GM12878 (cell line): ENCODE measurements around the gene CLASRP. TPM values are rescaled to one million over a fixed set of nuclear protein-coding genes. Genes with fewer than 3 reads are reported as not detected.
A peak's percentile ranks its signal among the peaks of the same experiment; 100 is the strongest.

ENCODE experiments used
- ATAC-seq: fragments of 200-7000 bp; cut with Tn5 transposase; 3 replicates; pipeline ENCODE4 v1.9.1; 2020; ENCODE audit warnings: mild to moderate bottlenecking, moderate library complexity
- BruUV-seq: library from RNA; stranded (reverse); fragments of 400-500 nt; replicated peaks from 2 replicates; lab custom pipeline; 2021; lab: Mats Ljungman, UMichigan
- CTCF ChIA-PET: fragments of 300-600 bp; sonication (Branson Sonifier 250); formaldehyde crosslinking; extraction: SDS; loops from one replicate; lab custom pipeline; 2021; ENCODE audit warnings: inconsistent platforms; lab: Yijun Ruan, JAX
- POLR2A ChIA-PET: fragments of 350-600 bp; formaldehyde crosslinking; extraction: SDS; loops from one replicate; lab custom pipeline; 2021; ENCODE audit warnings: inconsistent platforms; lab: Charles Lee
- RAD21 ChIA-PET: fragments of 300-600 bp; sonication (Branson Sonifier 250); formaldehyde crosslinking; loops from one replicate; lab custom pipeline; 2023; ENCODE audit warnings: antibody characterized with exemption; ENCODE audit not compliant: unreplicated experiment; lab: Charles Lee
- SMC1A ChIA-PET: fragments of 300-600 bp; sonication (Branson Sonifier 250); formaldehyde crosslinking; loops from one replicate; lab custom pipeline; 2023; ENCODE audit not compliant: unreplicated experiment, uncharacterized antibody; lab: Charles Lee
- DNase-seq: peaks from one replicate; pipeline ENCODE4 v3.0.0-alpha.2; 2011; ENCODE audit warnings: low read depth, low spot score
- FAIRE-seq: peaks from 3 replicates; lab custom pipeline; 2011; peaks lifted over from hg19 to GRCh38; lab: Jason Lieb, UNC
- H2AFZ ChIP-seq: 2 replicates; pipeline ENCODE4 v1.6.0; 2011; ENCODE audit warnings: low read depth, low read length, control low read depth; ENCODE audit not compliant: control insufficient read depth
- H3K27ac ChIP-seq: 2 replicates; pipeline ENCODE4 v1.5.1; 2011; ENCODE audit warnings: control low read depth; ENCODE audit not compliant: control insufficient read depth, insufficient read depth
- H3K27me3 ChIP-seq, 2 experiments: replicated peaks in 1 of 2; 2 replicates each; pipeline versions ENCODE4 v1.6.0 to v1.6.1; 2011; ENCODE audit warnings: low read length in 1 of 2; ENCODE audit not compliant: control insufficient read depth in 2 of 2, insufficient read depth in 2 of 2
- H3K36me3 ChIP-seq, 2 experiments: 2 replicates each; pipeline ENCODE4 v1.5.1; 2011; ENCODE audit warnings: low read length in 1 of 2; ENCODE audit not compliant: control insufficient read depth in 2 of 2, insufficient read depth in 2 of 2
- H3K4me1 ChIP-seq: 2 replicates; pipeline ENCODE4 v1.6.1; 2011; ENCODE audit warnings: mild to moderate bottlenecking, low read length, moderate library complexity, mixed read lengths; ENCODE audit not compliant: control insufficient read depth, insufficient read depth
- H3K4me2 ChIP-seq: 2 replicates; pipeline ENCODE4 v1.6.0; 2011; ENCODE audit warnings: control low read depth; ENCODE audit not compliant: control insufficient read depth, insufficient read depth
- H3K4me3 ChIP-seq: fragments of 200-600 bp; sonication (generic); 2 replicates; pipeline ENCODE4 v1.5.1; 2016
- H3K79me2 ChIP-seq: 2 replicates; pipeline ENCODE4 v1.6.0; 2011; ENCODE audit warnings: low read length; ENCODE audit not compliant: control insufficient read depth, insufficient read depth
- H3K9ac ChIP-seq: 2 replicates; pipeline ENCODE4 v1.8.0; 2011; ENCODE audit warnings: low read length, control low read depth, mixed read lengths; ENCODE audit not compliant: control insufficient read depth, insufficient read depth
- H3K9me3 ChIP-seq: replicated peaks from 3 replicates; pipeline ENCODE4 v1.5.1; 2011; ENCODE audit warnings: mild to moderate bottlenecking, low read length; ENCODE audit not compliant: control insufficient read depth, insufficient read depth
- H4K20me1 ChIP-seq: 2 replicates; pipeline ENCODE4 v1.6.0; 2011; ENCODE audit not compliant: control insufficient read depth, insufficient read depth
- ATF7 ChIP-seq: fragments of 450-650 bp; IDR thresholded peaks from 2 replicates; pipeline ENCODE4 v1.6.1; 2016; ENCODE audit warnings: low read depth, mild to moderate bottlenecking
- CBFB ChIP-seq: IDR thresholded peaks from 2 replicates; pipeline ENCODE4 v1.6.1; 2016; ENCODE audit warnings: antibody characterized with exemption, low read depth
- CREB1 ChIP-seq: IDR thresholded peaks from 2 replicates; pipeline ENCODE4 v1.6.1; 2012; ENCODE audit warnings: low read depth, mild to moderate bottlenecking, inconsistent platforms
- DPF2 ChIP-seq: fragments of 450-650 bp; IDR thresholded peaks from 2 replicates; pipeline ENCODE4 v1.6.1; 2017; ENCODE audit warnings: mild to moderate bottlenecking
- ELK1 ChIP-seq: IDR thresholded peaks from 2 replicates; pipeline ENCODE4 v1.6.1; 2012; ENCODE audit warnings: low read depth, low read length, improper control_type of control experiment
- ESRRA ChIP-seq: IDR thresholded peaks from 2 replicates; pipeline ENCODE4 v1.6.1; 2012; ENCODE audit warnings: mild to moderate bottlenecking, low read length, improper control_type of control experiment
- IKZF2 ChIP-seq, 2 experiments: fragments of 450-650 bp; IDR thresholded peaks; 2 replicates each; pipeline ENCODE4 v1.6.1; 2017; ENCODE audit warnings: mild to moderate bottlenecking in 2 of 2, moderate library complexity in 2 of 2
- IRF3 ChIP-seq: fragments of 450-650 bp; IDR thresholded peaks from 2 replicates; pipeline ENCODE4 v1.6.1; 2014; ENCODE audit warnings: mild to moderate bottlenecking
- MEF2A ChIP-seq: IDR thresholded peaks from 2 replicates; pipeline ENCODE4 v1.6.1; 2011; ENCODE audit warnings: low read depth, mild to moderate bottlenecking, low read length, moderate library complexity; ENCODE audit not compliant: insufficient read depth
- MTA3 ChIP-seq: IDR thresholded peaks from 2 replicates; pipeline ENCODE4 v1.6.1; 2012; ENCODE audit warnings: low read length, inconsistent platforms, borderline replicate concordance
- MXI1 ChIP-seq: fragments of 150-350 bp; IDR thresholded peaks from 2 replicates; pipeline ENCODE4 v1.6.1; 2011; ENCODE audit warnings: low read depth, mild to moderate bottlenecking, inconsistent platforms, low read length, improper control_type of control experiment
- NFIC ChIP-seq: IDR thresholded peaks from 2 replicates; pipeline ENCODE4 v1.6.1; 2012; ENCODE audit warnings: low read depth, mild to moderate bottlenecking, inconsistent platforms, low read length, moderate library complexity
- POLR2A ChIP-seq: IDR thresholded peaks from 2 replicates; pipeline ENCODE4 v1.6.1; 2011; ENCODE audit warnings: low read depth, mild to moderate bottlenecking, low read length
- SIN3A ChIP-seq: IDR thresholded peaks from 2 replicates; pipeline ENCODE4 v1.6.1; 2012; ENCODE audit warnings: low read depth, low read length, improper control_type of control experiment
- SUPT20H ChIP-seq: IDR thresholded peaks from 2 replicates; pipeline ENCODE4 v1.6.1; 2011; ENCODE audit warnings: low read depth, mild to moderate bottlenecking, low read length, moderate library complexity, borderline replicate concordance; ENCODE audit not compliant: control insufficient read depth
- WGBS: methylation state at CpG from one replicate; pipeline ENCODE4 v1.1.6; 2016; ENCODE audit warnings: low lambda C conversion rate; ENCODE audit not compliant: insufficient replicate concordance, insufficient coverage; ENCODE audit errors: missing lambda C conversion rate; 5-methylcytosine and 5-hydroxymethylcytosine counted together
- in situ Hi-C: fragments of 300-500 bp; cut with MboI; formaldehyde crosslinking; loops from 9 replicates; pipeline ENCODE4 v1.14.3; 2018; ENCODE audit warnings: mixed read lengths
- intact Hi-C: fragments of 100-400 bp; cut with micrococcal nuclease; formaldehyde crosslinking; loops from one replicate; pipeline ENCODE4 v1.14.2; 2022; ENCODE audit not compliant: unreplicated experiment
- polyA plus RNA-seq, 11 experiments: library from polyadenylated mRNA; depleted of rRNA in 4 of 11; unstranded in 6 of 11; stranded (reverse) in 5 of 11; fragments of >200 nt; fragmentation: Nextera tagmentation in 4 of 11; fragmentation: Illumina TruSeq in 1 of 11; extraction: Ambion mirVana in 4 of 11; extraction: Trizol in 1 of 11; gene quantifications; 1 replicate in 1 of 11; 2 replicates in 10 of 11; pipeline versions ENCODE4 v1.2.1 to v1.2.3, GENCODE V29; 2011 to 2016; ENCODE audit warnings: inconsistent platforms in 2 of 11, missing spikeins in 2 of 11, low read depth in 1 of 11
- total RNA-seq, 4 experiments: library from RNA; depleted of rRNA in 3 of 4; stranded (reverse); fragments of >200 nt in 3 of 4; fragmentation: Illumina TruSeq in 1 of 4; extraction: Trizol in 1 of 4; gene quantifications; 2 replicates each; pipeline versions ENCODE4 v1.2.1 to v1.2.3, GENCODE V29; 2013 to 2021

The CLASRP gene
- total and polyA plus RNA-seq, 10 of the 15 experiments (the other 5 are each of a cell fraction or from before 2014, with no cell fraction given): 0.68 to 75.8 (median 30.2) TPM

- no peak for TF ChIP-seq SIN3A
These were observed 45.3 kb upstream of the CLASRP start (continued) for GRCh38 chr19:44993526-44993925.

- 94% methylated on average over 12 of the region's 12 CpGs for WGBS
- Histone ChIP-seq H3K27me3 (no peaks in the 10 kb centered on the region), H3K9ac (no peak overlapping the region)
- TF ChIP-seq POLR2A: peak; percentile 44
- TF ChIP-seq CREB1: no peak
- TF ChIP-seq, all 136 proteins: peak for 1
- no peaks in the 10 kb centered on the region for H4K20me1 ChIP-seq
- RAD21 ChIA-PET: no interaction called here
- no peaks in the 10 kb centered on the region for H3K9me3 ChIP-seq
- peaks cover 0 to 15% of the 10 kb centered on the region in 2 experiments; a peak in 3 of 4 replicates for H3K36me3 ChIP-seq
- intact Hi-C loops: no loop called here
- no peak overlapping the region for H3K27ac ChIP-seq
- DNase-seq (no peak), FAIRE-seq (no peak), ATAC-seq (no peak)
- peaks cover 12% of the 10 kb centered on the region for H3K4me1 ChIP-seq
- no peaks in the 10 kb centered on the region for H3K79me2 ChIP-seq
- CTCF ChIA-PET: no interaction called here
- no TSS peak for BruUV-seq
- POLR2A ChIA-PET: interaction anchor here (0.7 kb wide), 1 partner anchor 38 kb away, joined by 3 read pairs; no protein-coding TSS in a partner anchor
- no peak overlapping the region for H2AFZ ChIP-seq
- H3K4me2 ChIP-seq: no peak overlapping the region
- H3K4me3 ChIP-seq: no peak overlapping the region
- in situ Hi-C loops: no loop called here
- SMC1A ChIA-PET: no interaction called here
These were observed 44.8 kb upstream of the CLASRP start for GRCh38 chr19:44993926-44994537.

- no peaks in the 10 kb centered on the region for H4K20me1 ChIP-seq
- peaks cover 0 to 5% of the 10 kb centered on the region in 2 experiments; a peak in 3 of 4 replicates for H3K36me3 ChIP-seq
- BruUV-seq: no TSS peak
- H3K9ac ChIP-seq: no peak overlapping the region
- in situ Hi-C loops (no loop called here), intact Hi-C loops (no loop called here)
- RAD21 ChIA-PET: interaction anchor here (0.9 kb wide), 1 partner anchor 62 kb away, joined by 4 read pairs; no protein-coding TSS in a partner anchor
- no peak overlapping the region for H3K27ac ChIP-seq
- no peaks in the 10 kb centered on the region for H3K9me3 ChIP-seq
- CTCF ChIA-PET: interaction anchor here (0.6 to 1.9 kb wide), 2 partner anchors 9 to 49 kb away, joined by 3 to 6 read pairs; no protein-coding TSS in a partner anchor
- no peaks in the 10 kb centered on the region for H3K27me3 ChIP-seq
- POLR2A ChIA-PET: interaction anchor here (0.6 kb wide), 1 partner anchor 23 kb away, joined by 5 read pairs; no protein-coding TSS in a partner anchor
- no peak overlapping the region for H3K4me2 ChIP-seq
- H3K79me2 ChIP-seq: peaks cover 9% of the 10 kb centered on the region
- 88% methylated on average over 4 of the region's 4 CpGs for WGBS
- no peak overlapping the region for H3K4me3 ChIP-seq
- no peak for DNase-seq
- ATAC-seq: no peak
- H3K4me1 ChIP-seq: no peaks in the 10 kb centered on the region
- no peak overlapping the region for H2AFZ ChIP-seq
- SMC1A ChIA-PET: interaction anchor here (0.8 kb wide), 1 partner anchor 9 kb away, joined by 3 read pairs; no protein-coding TSS in a partner anchor
- no peak for FAIRE-seq
- TF ChIP-seq CBFB: no peak
- TF ChIP-seq IKZF2 (IDR thresholded peaks at IDR 0.05): no peak
- no peak for TF ChIP-seq IRF3
- TF ChIP-seq MEF2A: no peak
- TF ChIP-seq SUPT20H: no peak
- TF ChIP-seq DPF2: no peak
- TF ChIP-seq NFIC: no peak
- no peak for TF ChIP-seq ATF7
- TF ChIP-seq MXI1: no peak
- TF ChIP-seq ESRRA: no peak
- no peak for TF ChIP-seq MTA3
- TF ChIP-seq ELK1: no peak
These were observed 40.8 kb upstream of the CLASRP start for GRCh38 chr19:44998025-44998424.
